PC-3 (cell line): ENCODE results near the gene TENM4. TPM values are rescaled to one million over a fixed set of nuclear protein-coding genes. Genes with fewer than 3 reads are reported as not detected.

Experiments
- ATAC-seq: fragments of 200-7000 bp; cut with Tn5 transposase; 2 replicates; pipeline ENCODE4 v1.9.1; 2020; ENCODE audit warnings: mild to moderate bottlenecking, moderate library complexity
- BruUV-seq: library from RNA; stranded (reverse); fragments of 400-500 nt; replicated peaks from 2 replicates; lab custom pipeline; 2021; lab: Mats Ljungman, UMichigan
- CTCF ChIA-PET: fragments of 300-600 bp; sonication (Branson Sonifier 250); formaldehyde crosslinking; loops from one replicate; lab custom pipeline; 2022; ENCODE audit warnings: antibody characterized with exemption; lab: Charles Lee
- POLR2A ChIA-PET: fragments of 300-600 bp; sonication (Branson Sonifier 250); formaldehyde crosslinking; loops from one replicate; lab custom pipeline; 2022; ENCODE audit warnings: antibody characterized with exemption; ENCODE audit not compliant: unreplicated experiment; lab: Charles Lee
- DNase-seq: peaks from one replicate; pipeline ENCODE4 v3.0.0-alpha.2; 2015
- H2AFZ ChIP-seq: fragments of 300-600 bp; sonication (generic); 2 replicates; pipeline ENCODE4 v1.6.0; 2016; ENCODE audit warnings: antibody characterized with exemption, low read length
- H3F3A ChIP-seq: fragments of 300-600 bp; sonication (generic); one replicate; pipeline ENCODE4 v1.6.0; 2017; ENCODE audit warnings: antibody characterized with exemption, low read length, control low read depth, mild to moderate bottlenecking; ENCODE audit not compliant: unreplicated experiment
- H3K27ac ChIP-seq: fragments of 300-600 bp; sonication (generic); 2 replicates; pipeline ENCODE4 v1.5.1; 2016; ENCODE audit warnings: mild to moderate bottlenecking, low read length
- H3K27me3 ChIP-seq: fragments of 300-600 bp; sonication (generic); 2 replicates; pipeline ENCODE4 v1.6.1; 2016; ENCODE audit warnings: low read length, mixed read lengths
- H3K36me3 ChIP-seq: fragments of 300-600 bp; sonication (generic); 2 replicates; pipeline ENCODE4 v1.6.1; 2016; ENCODE audit warnings: low read depth, mixed run types, low read length, mixed read lengths
- H3K4me1 ChIP-seq: fragments of 300-600 bp; sonication (generic); 2 replicates; pipeline ENCODE4 v1.5.1; 2016; ENCODE audit warnings: low read length; ENCODE audit not compliant: insufficient read depth
- H3K4me2 ChIP-seq: fragments of 300-600 bp; sonication (generic); 2 replicates; pipeline ENCODE4 v1.6.0; 2016; ENCODE audit warnings: low read length
- H3K4me3 ChIP-seq: fragments of 300-600 bp; sonication (generic); 2 replicates; pipeline ENCODE4 v1.5.1; 2016; ENCODE audit warnings: mild to moderate bottlenecking, low read length, mixed read lengths
- H3K79me2 ChIP-seq: fragments of 300-600 bp; sonication (generic); 2 replicates; pipeline ENCODE4 v1.6.1; 2017; ENCODE audit warnings: low read length, mixed read lengths
- H3K9ac ChIP-seq: fragments of 300-600 bp; sonication (generic); 2 replicates; pipeline ENCODE4 v1.6.0; 2016; ENCODE audit warnings: mild to moderate bottlenecking, low read length
- H3K9me2 ChIP-seq: fragments of 300-600 bp; sonication (generic); replicated peaks from 2 replicates; pipeline ENCODE4 v1.6.1; 2016; ENCODE audit warnings: mixed run types, low read length, mixed read lengths
- H3K9me3 ChIP-seq: fragments of 300-600 bp; sonication (generic); 2 replicates; pipeline ENCODE4 v1.6.1; 2016; ENCODE audit warnings: low read length, mixed read lengths
- H4K20me1 ChIP-seq: fragments of 300-600 bp; sonication (generic); 2 replicates; pipeline ENCODE4 v1.6.1; 2016; ENCODE audit warnings: low read length, mixed read lengths
- EZH2 ChIP-seq: fragments of 300-600 bp; sonication (generic); IDR thresholded peaks from one replicate; pipeline ENCODE4 v1.6.1; 2017; ENCODE audit warnings: antibody characterized with exemption, mild to moderate bottlenecking, low read length; ENCODE audit not compliant: unreplicated experiment
- EZH2phosphoT487 ChIP-seq: fragments of 300-600 bp; sonication (generic); IDR thresholded peaks from 2 replicates; pipeline ENCODE4 v1.6.1; 2018; ENCODE audit warnings: mild to moderate bottlenecking, antibody characterized with exemption, low read length, borderline replicate concordance
- intact Hi-C: fragments of 100-400 bp; cut with micrococcal nuclease; formaldehyde crosslinking; loops from 2 replicates; pipeline ENCODE4 v1.9.0; 2023
- total RNA-seq: library from RNA; depleted of rRNA; stranded (reverse); fragments of >200 nt; gene quantifications from 2 replicates; pipeline ENCODE4 v1.2.3, GENCODE V29; 2014
- TF ChIP-seq, protein P1 (sequence below): fragments of 300-600 bp; sonication (generic); conservative IDR thresholded peaks from 2 replicates; pipeline ENCODE4 v1.5.1; 2017; ENCODE audit warnings: antibody characterized with exemption, low read depth, mild to moderate bottlenecking, low read length

The TENM4 gene
- total RNA-seq, 1 experiment from 2014 or later: 19.7 TPM

DNA sequence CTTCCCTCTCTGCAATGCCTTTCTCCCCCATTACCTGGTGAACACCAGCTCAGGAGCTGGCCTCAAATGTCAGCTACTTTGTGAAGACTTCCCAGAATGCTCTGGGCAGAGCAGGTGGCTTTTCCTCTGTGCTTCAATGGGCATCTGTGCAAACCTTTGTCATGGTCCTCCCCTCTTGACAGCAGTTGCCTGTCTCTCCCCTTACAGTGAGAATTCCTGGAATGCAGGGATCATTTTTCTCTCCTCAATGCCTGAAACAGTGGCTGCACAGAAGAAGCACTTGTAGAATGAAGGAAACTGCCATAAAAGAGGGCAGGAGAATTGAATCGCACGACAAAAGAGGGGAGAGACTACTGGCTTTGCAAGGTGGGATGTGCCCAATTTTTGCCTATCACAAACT, 773.4 kb downstream of the TENM4 start:
- no peaks in the 10 kb centered on the region for H3K9me2 ChIP-seq
- H3K79me2 ChIP-seq: no peaks in the 10 kb centered on the region
- TF ChIP-seq EZH2phosphoT487: no peak
- TF ChIP-seq EZH2: no peak
- TF ChIP-seq, protein P1, sequence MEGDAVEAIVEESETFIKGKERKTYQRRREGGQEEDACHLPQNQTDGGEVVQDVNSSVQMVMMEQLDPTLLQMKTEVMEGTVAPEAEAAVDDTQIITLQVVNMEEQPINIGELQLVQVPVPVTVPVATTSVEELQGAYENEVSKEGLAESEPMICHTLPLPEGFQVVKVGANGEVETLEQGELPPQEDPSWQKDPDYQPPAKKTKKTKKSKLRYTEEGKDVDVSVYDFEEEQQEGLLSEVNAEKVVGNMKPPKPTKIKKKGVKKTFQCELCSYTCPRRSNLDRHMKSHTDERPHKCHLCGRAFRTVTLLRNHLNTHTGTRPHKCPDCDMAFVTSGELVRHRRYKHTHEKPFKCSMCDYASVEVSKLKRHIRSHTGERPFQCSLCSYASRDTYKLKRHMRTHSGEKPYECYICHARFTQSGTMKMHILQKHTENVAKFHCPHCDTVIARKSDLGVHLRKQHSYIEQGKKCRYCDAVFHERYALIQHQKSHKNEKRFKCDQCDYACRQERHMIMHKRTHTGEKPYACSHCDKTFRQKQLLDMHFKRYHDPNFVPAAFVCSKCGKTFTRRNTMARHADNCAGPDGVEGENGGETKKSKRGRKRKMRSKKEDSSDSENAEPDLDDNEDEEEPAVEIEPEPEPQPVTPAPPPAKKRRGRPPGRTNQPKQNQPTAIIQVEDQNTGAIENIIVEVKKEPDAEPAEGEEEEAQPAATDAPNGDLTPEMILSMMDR: no peak
- H2AFZ ChIP-seq: no peak overlapping the region
- H3K4me1 ChIP-seq: peaks cover 10% of the 10 kb centered on the region
- H4K20me1 ChIP-seq: no peaks in the 10 kb centered on the region
- no peaks in the 10 kb centered on the region for H3F3A ChIP-seq
- DNase-seq (no peak), ATAC-seq (no peak)
- H3K4me3 ChIP-seq: no peak overlapping the region
- H3K4me2 ChIP-seq: no peak overlapping the region
- H3K27ac ChIP-seq: no peak overlapping the region
- H3K9me3 ChIP-seq: no peaks in the 10 kb centered on the region
- no TSS peak for BruUV-seq
- H3K9ac ChIP-seq: no peak overlapping the region
- no peaks in the 10 kb centered on the region for H3K36me3 ChIP-seq
- CTCF ChIA-PET: no interaction called here
- H3K27me3 ChIP-seq: no peaks in the 10 kb centered on the region
- POLR2A ChIA-PET: no interaction called here
- intact Hi-C loops: no loop called here

DNA sequence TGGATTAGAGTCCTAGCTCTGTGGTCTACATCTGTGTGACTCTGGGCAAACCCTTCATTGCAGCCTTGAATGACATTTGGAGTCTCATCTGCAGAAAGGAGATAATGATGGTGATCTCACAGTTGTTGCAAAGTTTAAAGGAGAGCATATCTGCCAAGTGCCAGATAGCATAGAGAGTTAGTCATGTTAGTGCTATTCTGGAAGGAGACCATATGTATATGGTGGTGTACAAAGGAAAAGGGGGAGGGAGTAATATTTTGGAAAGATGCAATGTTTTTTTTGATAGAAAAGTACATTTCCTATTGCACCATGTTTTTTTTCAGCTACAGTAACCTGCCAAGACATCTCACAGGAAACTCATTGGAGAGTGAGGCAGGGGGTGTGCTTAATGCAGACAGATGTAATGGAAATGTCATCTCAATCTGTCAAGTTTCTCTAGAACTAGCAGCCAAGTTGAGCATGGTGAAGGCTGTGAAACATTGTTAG, 774.1 kb downstream of the TENM4 start:
- H3K27me3 ChIP-seq: no peaks in the 10 kb centered on the region
- H4K20me1 ChIP-seq: no peaks in the 10 kb centered on the region
- H3F3A ChIP-seq: no peaks in the 10 kb centered on the region
- ChIA-PET POLR2A (no interaction called here), CTCF (no interaction called here)
- no peak for TF ChIP-seq EZH2phosphoT487
- TF ChIP-seq EZH2: no peak
- TF ChIP-seq, protein P1: no peak
- no peak overlapping the region for H2AFZ ChIP-seq
- no peak for DNase-seq
- H3K36me3 ChIP-seq: no peaks in the 10 kb centered on the region
- no TSS peak for BruUV-seq
- H3K9me3 ChIP-seq: no peaks in the 10 kb centered on the region
- no peak overlapping the region for H3K4me2 ChIP-seq
- no peaks in the 10 kb centered on the region for H3K9me2 ChIP-seq
- intact Hi-C loops: no loop called here
- no peak overlapping the region for H3K27ac ChIP-seq
- peak; percentile 56 for ATAC-seq
- H3K4me1 ChIP-seq: peaks cover 10% of the 10 kb centered on the region
- H3K79me2 ChIP-seq: no peaks in the 10 kb centered on the region
- no peak overlapping the region for H3K9ac ChIP-seq
- H3K4me3 ChIP-seq: no peak overlapping the region

DNA sequence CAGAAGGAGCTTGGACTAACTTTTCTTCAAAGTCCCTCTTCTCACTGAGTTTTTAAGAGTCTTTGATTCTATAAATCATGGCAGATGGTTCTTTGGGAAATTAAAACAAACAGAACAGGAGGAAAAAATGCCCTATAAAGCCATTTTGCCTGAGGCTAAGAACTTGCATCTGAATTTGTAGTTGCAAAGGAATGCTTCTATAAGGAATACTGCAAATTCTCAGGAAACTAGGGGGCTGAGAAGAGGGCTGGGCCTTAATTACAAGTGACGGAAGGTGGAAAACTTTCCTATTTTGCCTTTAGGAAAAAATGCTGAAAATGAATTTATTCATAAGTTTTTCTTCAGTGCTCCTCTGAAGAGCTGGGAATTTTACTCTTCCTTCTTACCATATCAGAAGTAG, 776.2 kb downstream of the TENM4 start:
- DNase-seq: peak; percentile 76
- H3K79me2 ChIP-seq: no peaks in the 10 kb centered on the region

More for the DNA sequence above, 776.2 kb downstream of the TENM4 start:
- H3K4me3 ChIP-seq: no peak overlapping the region
- TF ChIP-seq EZH2phosphoT487: no peak
- TF ChIP-seq, protein P1: no peak
- no peak for TF ChIP-seq EZH2
- H3K27me3 ChIP-seq: no peaks in the 10 kb centered on the region
- no peaks in the 10 kb centered on the region for H3K9me3 ChIP-seq
- 0 out of 2 replicates have a peak overlapping the region, but pooled peaks have one; percentile 2 for H2AFZ ChIP-seq
- no peak overlapping the region for H3K9ac ChIP-seq
- peak; percentile 26 for ATAC-seq
- no peaks in the 10 kb centered on the region for H4K20me1 ChIP-seq
- no peaks in the 10 kb centered on the region for H3K9me2 ChIP-seq
- H3K4me1 ChIP-seq: peaks cover 10% of the 10 kb centered on the region
- no peaks in the 10 kb centered on the region for H3K36me3 ChIP-seq
- intact Hi-C loops: no loop called here
- BruUV-seq: no TSS peak
- no peak overlapping the region for H3K27ac ChIP-seq
- POLR2A ChIA-PET: interaction anchor here (0.6 kb wide), 1 partner anchor 133 kb away, joined by 6 read pairs; no protein-coding TSS in a partner anchor
- H3K4me2 ChIP-seq: peak overlapping the region; percentile 33
- CTCF ChIA-PET: no interaction called here
- no peaks in the 10 kb centered on the region for H3F3A ChIP-seq
